ENCODE data around the gene NECTIN1. TPM values are rescaled to one million over a fixed set of nuclear protein-coding genes. Genes with fewer than 3 reads are reported as not detected.

Gene NECTIN1
- total RNA-seq, 6 donors from 2014 or later: 1.4 to 12.6 (median 7.6) TPM

DNA sequence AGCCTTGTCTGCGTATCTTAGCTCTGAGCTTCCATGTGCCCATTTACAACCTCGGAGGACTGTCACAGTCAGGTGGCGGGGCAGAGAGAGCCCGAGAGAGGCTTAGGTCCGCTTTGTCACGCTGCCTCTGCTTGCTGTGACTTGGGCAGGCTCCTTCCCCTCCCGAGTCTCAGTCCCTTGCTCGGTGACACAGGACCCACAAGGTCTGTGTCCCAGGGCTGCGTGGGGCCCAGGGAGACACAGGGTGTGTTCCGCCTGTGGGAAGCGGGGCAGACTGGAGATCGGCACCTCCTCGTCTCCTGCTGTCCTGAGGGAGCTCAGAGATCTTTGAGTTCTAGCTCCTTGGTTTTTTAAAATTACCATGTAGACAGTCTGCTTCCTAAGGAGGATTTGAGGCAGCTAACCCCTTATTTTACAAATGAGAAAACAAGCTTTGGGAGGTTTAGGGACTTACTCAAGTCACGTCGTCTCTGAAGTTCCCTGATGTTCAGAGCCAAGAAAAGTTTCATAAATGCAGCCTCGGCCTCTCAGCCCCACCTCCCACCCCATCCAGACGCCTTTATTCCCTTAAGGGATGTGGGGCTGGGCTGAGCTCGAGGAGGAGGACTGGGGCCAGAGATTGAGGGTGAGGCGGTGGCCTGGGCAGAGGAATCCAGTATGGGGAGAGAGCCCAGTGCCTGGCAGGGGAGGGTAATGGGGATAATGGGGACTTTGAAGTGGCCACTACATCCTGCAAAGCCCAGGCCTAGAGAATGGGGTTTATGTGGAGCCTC lies 103.6 kb downstream of the NECTIN1 start:
- Histone ChIP-seq H3K4me3 (no peak overlapping the region), H3K27me3 (no peaks in the 10 kb centered on the region), H3K36me3 (no peaks in the 10 kb centered on the region), H3K27ac (no peak overlapping the region), H3K4me1 (no peaks in the 10 kb centered on the region), H3K9me3 (no peaks in the 10 kb centered on the region)
- no peak for TF ChIP-seq POLR2A (IDR thresholded peaks at IDR 0.05)
- TF ChIP-seq POLR2AphosphoS5 (IDR thresholded peaks at IDR 0.05): no peak
- TF ChIP-seq, protein P1, sequence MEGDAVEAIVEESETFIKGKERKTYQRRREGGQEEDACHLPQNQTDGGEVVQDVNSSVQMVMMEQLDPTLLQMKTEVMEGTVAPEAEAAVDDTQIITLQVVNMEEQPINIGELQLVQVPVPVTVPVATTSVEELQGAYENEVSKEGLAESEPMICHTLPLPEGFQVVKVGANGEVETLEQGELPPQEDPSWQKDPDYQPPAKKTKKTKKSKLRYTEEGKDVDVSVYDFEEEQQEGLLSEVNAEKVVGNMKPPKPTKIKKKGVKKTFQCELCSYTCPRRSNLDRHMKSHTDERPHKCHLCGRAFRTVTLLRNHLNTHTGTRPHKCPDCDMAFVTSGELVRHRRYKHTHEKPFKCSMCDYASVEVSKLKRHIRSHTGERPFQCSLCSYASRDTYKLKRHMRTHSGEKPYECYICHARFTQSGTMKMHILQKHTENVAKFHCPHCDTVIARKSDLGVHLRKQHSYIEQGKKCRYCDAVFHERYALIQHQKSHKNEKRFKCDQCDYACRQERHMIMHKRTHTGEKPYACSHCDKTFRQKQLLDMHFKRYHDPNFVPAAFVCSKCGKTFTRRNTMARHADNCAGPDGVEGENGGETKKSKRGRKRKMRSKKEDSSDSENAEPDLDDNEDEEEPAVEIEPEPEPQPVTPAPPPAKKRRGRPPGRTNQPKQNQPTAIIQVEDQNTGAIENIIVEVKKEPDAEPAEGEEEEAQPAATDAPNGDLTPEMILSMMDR (IDR thresholded peaks at IDR 0.05): no peak
- no peak for TF ChIP-seq EP300 (IDR thresholded peaks at IDR 0.05)
- peak in 1 of 2 donors; percentile 43 for ATAC-seq (ENCODE audit: low FRiP score in 2 of 2)
- WGBS, 2 donors: 74% methylated on average over 7 to 19 of the region's 19 CpGs
- DNase-seq: no peak

GRCh38 chr11:119624629-119625028 lies 104.4 kb downstream of the NECTIN1 start:
- Histone ChIP-seq H3K27ac (no peak overlapping the region), H3K27me3 (no peaks in the 10 kb centered on the region), H3K4me1 (no peaks in the 10 kb centered on the region), H3K36me3 (no peaks in the 10 kb centered on the region), H3K9me3 (no peaks in the 10 kb centered on the region), H3K4me3 (no peak overlapping the region)
- ATAC-seq (ENCODE audit: low FRiP score in 2 of 2): no peak
- TF ChIP-seq POLR2AphosphoS5 (IDR thresholded peaks at IDR 0.05) (no peak), POLR2A (IDR thresholded peaks at IDR 0.05) (no peak), EP300 (IDR thresholded peaks at IDR 0.05) (no peak)
- TF ChIP-seq, protein P1 (IDR thresholded peaks at IDR 0.05): no peak
- no peak for DNase-seq
- WGBS, 2 donors: 89 to 90% methylated on average over 6 of the region's 6 CpGs

DNA sequence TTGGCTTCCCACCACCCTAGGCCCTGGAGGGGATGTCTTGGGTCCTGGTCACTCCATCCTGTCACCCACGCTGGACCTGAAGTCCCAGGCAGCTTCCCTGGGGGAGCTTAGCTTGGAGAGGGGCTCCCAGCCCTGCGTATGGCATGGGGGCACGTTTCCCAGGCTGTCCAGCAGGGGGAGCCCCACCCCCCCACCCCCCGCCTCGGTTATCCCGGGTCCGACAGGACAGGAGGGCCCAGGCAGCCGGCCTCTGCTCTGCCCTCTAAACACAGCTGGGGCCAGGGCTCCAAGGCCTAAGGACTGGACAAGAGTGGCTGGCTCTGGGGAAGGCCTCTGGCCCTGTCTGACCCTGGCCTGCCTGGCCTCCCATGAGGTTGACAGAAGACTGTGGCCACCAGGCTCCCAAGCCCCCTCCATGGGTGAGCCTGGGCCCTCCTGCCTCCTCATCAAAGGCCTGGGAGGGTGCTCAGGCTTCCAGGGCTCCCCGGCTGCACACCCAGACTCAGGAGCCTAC lies 104.8 kb downstream of the NECTIN1 start:
- no peak for ATAC-seq (ENCODE audit: low FRiP score in 2 of 2)
- TF ChIP-seq, protein P1 (IDR thresholded peaks at IDR 0.05): peak in 5 of 6 experiments; percentile 17 to 69 (median 32)
- TF ChIP-seq POLR2A (IDR thresholded peaks at IDR 0.05): no peak
- no peak for TF ChIP-seq POLR2AphosphoS5 (IDR thresholded peaks at IDR 0.05)

DNA sequence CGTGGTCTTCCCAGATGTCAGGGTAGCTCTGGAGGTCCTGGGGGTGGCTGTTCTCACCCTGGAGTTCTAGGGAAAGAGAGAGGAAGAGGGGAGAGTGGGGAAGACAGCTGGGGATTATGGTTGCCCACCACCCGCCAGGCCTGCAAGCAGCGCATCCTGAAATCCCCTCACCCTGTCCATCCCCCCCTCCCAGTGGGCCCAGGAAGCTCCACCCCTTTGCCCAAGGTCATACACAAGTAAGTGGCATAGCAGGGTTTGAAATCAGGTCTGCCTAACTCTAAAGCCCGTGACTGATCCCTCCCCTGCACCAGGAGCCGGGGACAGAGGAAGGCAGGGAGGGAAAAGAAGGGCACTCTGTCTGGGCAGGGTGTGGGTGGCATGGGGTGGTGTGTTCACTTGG lies 105.3 kb downstream of the NECTIN1 start:
- H3K9me3 ChIP-seq: no peaks in the 10 kb centered on the region
- no peaks in the 10 kb centered on the region for H3K36me3 ChIP-seq
- H3K27me3 ChIP-seq: no peaks in the 10 kb centered on the region
- no peak overlapping the region for H3K4me3 ChIP-seq
- DNase-seq (no peak), ATAC-seq (ENCODE audit: low FRiP score in 2 of 2) (no peak)
- WGBS, 2 donors: 52 to 65% methylated on average over 2 to 3 of the region's 5 CpGs
- H3K4me1 ChIP-seq: peaks cover 0 to 1% (median 0%) of the 10 kb centered on the region in 4 donors
- no peak overlapping the region for H3K27ac ChIP-seq
- TF ChIP-seq, protein P1 (IDR thresholded peaks at IDR 0.05): no peak
- TF ChIP-seq EP300 (IDR thresholded peaks at IDR 0.05) (no peak), POLR2AphosphoS5 (IDR thresholded peaks at IDR 0.05) (no peak), POLR2A (IDR thresholded peaks at IDR 0.05) (no peak)

More for the DNA sequence above, 104.8 kb downstream of the NECTIN1 start:
- 67 to 88% methylated on average over 1 to 2 of the region's 9 CpGs for WGBS, 2 donors
- DNase-seq: peak in 1 of 2 donors; percentile 42
- no peaks in the 10 kb centered on the region for H3K27me3 ChIP-seq
- H3K27ac ChIP-seq: no peak overlapping the region
- H3K4me3 ChIP-seq: no peak overlapping the region
- no peaks in the 10 kb centered on the region for H3K4me1 ChIP-seq
- no peaks in the 10 kb centered on the region for H3K36me3 ChIP-seq
- H3K9me3 ChIP-seq: no peaks in the 10 kb centered on the region

Measured in upper lobe of left lung (tissue), 6 donors.